NCI-H2227 (cell line): ENCODE data around the gene BRD3OS.

Source experiments
- DNase-seq: peaks from one replicate; lab custom pipeline; 2025; ENCODE audit not compliant: unreplicated experiment; lab: John Stamatoyannopoulos, UW

Gene BRD3OS

GRCh38 chr9:134049772-134050588 lies 24.7 kb downstream of the BRD3OS start:
- DNase-seq: no peak

GRCh38 chr9:134050726-134051125 lies 25.4 kb downstream of the BRD3OS start:
- no peak for DNase-seq

GRCh38 chr9:134051319-134051718 lies 26.0 kb downstream of the BRD3OS start:
- DNase-seq: no peak

- DNase-seq: no peak
Measured at GRCh38 chr9:134052491-134052890, 27.2 kb downstream of the BRD3OS start.

GRCh38 chr9:134052941-134053340 lies 27.7 kb downstream of the BRD3OS start:
- DNase-seq: no peak

- DNase-seq: no peak
Measured at GRCh38 chr9:134053401-134053871, 28.2 kb downstream of the BRD3OS start.

GRCh38 chr9:134053941-134054761 lies 28.9 kb downstream of the BRD3OS start:
- DNase-seq: no peak

- DNase-seq: no peak
Measured at GRCh38 chr9:134054891-134055811, 29.9 kb downstream of the BRD3OS start.

GRCh38 chr9:134055981-134056461 lies 30.7 kb downstream of the BRD3OS start:
- no peak for DNase-seq

GRCh38 chr9:134056483-134057306 lies 31.4 kb downstream of the BRD3OS start:
- DNase-seq: no peak

- DNase-seq: no peak
Measured at GRCh38 chr9:134057307-134057657, 32.0 kb downstream of the BRD3OS start.

GRCh38 chr9:134057751-134058701 lies 32.7 kb downstream of the BRD3OS start:
- DNase-seq: no peak

GRCh38 chr9:134058716-134059115 lies 33.4 kb downstream of the BRD3OS start:
- no peak for DNase-seq

GRCh38 chr9:134059188-134059641 lies 33.9 kb downstream of the BRD3OS start:
- no peak for DNase-seq

- no peak for DNase-seq
Measured at GRCh38 chr9:134059661-134060395, 34.5 kb downstream of the BRD3OS start.

GRCh38 chr9:134060546-134060945 lies 35.3 kb downstream of the BRD3OS start:
- DNase-seq: no peak

- DNase-seq: no peak
Measured at GRCh38 chr9:134061019-134061687, 35.9 kb downstream of the BRD3OS start.
